HG03108 (cell line): ENCODE results near the gene CFAP97D1.

Experiments used
- ATAC-seq: cut with Tn5 transposase; IDR thresholded peaks from one replicate; pipeline ENCODE4 v1.9.1; 2021; ENCODE audit warnings: moderate library complexity; ENCODE audit not compliant: unreplicated experiment

CFAP97D1 gene

DNA sequence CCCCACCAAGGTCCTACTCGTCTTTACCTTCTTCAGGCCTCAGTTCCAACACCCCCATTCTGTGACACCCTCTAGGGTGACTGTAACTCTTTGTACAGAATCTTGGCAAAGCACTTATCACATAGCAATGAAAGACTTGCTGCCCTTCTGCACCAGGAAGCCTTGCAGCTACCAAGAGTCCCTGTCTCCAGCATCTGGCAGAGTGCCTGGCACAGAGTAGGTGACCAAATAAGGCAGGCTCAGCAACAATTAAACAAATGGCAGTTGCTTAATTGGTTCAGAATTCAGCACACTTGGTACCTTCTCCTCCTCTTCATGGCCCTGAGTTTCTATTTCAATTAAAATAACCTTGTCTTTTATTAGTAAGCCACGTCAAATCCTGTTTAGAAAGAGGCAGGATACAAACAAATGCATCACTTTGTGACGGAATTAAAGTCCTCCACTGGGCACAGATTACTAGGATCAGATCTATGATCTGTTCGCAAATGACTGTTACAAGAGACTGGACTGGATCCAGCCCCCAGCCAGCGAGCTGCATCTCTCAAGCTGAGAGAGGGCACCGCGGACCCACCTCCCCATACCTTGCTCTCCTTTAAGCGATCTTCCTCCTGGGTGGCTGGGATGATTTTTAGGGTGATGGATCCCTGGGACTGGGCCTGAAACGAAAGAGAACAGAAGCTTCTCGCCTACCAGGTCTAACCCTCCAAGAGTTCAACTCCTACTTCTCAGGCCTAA is 43.3 kb downstream of the CFAP97D1 start:
- ATAC-seq = no peak

DNA sequence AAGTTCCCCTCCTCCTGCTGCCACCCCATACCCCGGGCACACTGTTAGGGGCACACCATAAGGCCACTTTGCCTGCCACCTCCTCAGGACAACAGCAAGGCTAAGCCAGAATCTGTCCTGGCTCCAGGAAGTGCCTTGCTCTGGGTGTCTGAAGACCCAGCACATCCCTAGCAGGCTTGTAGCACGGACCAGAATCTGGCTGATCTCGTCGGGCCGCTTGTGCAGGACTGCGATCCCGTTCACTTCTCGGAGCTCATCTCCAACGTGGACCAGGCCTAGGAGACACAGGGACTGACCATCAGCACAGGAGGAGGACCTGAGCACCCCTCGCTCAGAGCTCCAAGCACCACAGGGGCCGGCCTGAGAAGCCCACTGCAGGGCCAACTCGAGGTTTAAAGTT is 45.3 kb downstream of the CFAP97D1 start:
- ATAC-seq = no peak

DNA sequence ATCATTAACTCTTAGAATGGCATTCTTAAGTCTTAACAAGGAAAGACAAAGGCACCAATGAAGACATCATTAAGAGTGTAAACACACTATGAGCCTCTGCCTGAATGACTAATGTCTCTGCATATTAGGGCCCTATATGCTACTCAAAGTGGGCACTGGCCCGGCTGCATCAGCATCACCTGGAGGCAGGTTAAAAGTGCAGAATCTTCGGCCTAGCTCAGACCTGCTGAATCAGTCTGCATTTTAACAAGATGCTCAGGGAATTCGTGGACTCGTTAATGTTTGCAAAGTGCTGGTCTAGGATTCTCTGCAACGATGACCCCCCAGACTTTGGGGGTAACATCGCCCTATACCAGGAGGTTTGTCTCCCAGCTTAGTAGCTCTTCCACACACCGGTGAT is 46.0 kb downstream of the CFAP97D1 start:
- ATAC-seq = no peak

DNA sequence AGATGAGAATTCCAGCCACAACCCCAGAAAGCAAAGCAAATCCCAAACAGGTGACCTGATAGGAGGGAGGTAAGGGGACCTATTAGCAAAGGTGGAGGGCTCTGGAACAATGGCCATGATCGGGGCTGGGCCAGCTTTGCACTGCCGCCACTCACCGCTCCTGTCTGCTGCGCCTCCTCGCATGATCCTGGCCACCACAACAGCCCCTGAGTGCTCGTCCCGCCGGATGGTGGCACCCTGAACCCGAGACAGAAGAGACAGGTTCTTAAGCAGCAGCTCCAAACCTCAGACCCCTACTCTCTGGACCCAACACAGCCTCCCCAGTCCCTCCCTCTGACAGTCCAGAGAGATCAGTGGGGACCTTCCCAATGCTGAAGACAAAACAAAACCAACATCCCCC is 47.4 kb downstream of the CFAP97D1 start:
- no peak for ATAC-seq

DNA sequence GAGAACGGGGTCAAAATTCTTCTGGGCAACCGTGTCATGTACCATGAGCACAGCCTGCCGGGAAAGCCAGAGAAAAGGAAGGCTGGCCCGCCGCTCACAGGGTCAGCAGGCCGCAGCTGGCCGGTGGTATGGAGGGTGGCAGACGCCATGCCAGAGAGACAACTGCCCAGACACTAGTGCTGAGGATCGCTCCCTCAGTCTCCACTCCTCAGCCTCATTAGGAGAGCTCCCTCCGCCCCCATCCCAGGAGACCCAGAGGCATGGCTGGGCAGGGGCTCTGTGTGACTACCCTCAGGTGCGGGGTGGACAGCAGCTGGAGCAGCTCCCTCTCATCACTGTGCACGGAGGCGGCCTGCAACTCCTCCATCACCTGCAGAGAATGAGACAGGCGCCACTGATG is 49.5 kb downstream of the CFAP97D1 start:
- ATAC-seq = no peak

DNA sequence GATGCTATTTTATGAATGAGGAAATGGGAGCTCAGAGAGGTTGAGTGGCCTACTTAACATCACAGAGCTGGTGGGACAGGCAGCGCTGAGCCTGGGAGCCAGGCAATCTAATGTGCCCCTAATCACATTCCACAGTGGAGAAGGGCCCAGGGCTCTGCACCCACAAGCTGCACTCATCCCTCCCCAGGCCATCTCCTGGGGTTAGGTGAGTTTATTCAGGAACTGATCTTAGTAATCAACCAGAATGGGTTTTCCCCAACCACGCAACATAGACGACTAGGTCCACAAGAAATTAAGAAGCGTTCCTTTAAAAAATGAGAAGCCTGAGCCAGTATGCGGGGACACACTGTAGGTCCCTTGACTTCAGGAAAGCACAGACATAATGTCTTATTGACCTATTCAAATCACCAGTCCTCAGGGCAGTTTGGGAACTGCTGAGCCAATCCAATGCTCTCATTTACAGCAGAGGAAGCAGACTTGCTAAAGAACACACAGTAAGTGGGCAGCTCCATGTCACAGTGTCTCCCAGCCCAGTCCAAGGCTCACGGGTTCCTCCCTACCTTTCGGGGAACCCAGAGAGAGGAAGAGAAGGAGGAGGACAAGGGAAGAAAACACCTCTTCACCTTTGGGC is 50.4 kb downstream of the CFAP97D1 start:
- ATAC-seq = no peak

DNA sequence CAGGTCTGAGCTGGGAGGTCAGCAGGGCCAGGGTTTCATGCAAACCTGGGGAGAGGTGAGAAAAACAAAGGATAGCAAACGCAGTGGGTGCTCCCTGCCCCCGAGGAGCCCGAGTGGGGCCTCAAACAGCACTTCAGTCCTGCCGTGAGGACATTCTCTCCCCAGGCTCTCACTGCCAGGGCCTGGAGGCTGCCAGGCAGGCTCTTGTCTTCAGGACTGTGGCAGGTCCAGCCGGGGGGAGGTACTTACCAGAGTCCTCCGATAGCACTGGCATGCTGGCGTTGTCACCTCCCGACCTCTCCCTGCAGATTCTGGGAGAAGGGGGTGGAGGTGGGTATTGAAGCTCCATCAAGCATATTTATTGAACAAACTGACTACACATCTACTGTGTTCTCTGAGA is 51.4 kb downstream of the CFAP97D1 start:
- ATAC-seq = no peak

DNA sequence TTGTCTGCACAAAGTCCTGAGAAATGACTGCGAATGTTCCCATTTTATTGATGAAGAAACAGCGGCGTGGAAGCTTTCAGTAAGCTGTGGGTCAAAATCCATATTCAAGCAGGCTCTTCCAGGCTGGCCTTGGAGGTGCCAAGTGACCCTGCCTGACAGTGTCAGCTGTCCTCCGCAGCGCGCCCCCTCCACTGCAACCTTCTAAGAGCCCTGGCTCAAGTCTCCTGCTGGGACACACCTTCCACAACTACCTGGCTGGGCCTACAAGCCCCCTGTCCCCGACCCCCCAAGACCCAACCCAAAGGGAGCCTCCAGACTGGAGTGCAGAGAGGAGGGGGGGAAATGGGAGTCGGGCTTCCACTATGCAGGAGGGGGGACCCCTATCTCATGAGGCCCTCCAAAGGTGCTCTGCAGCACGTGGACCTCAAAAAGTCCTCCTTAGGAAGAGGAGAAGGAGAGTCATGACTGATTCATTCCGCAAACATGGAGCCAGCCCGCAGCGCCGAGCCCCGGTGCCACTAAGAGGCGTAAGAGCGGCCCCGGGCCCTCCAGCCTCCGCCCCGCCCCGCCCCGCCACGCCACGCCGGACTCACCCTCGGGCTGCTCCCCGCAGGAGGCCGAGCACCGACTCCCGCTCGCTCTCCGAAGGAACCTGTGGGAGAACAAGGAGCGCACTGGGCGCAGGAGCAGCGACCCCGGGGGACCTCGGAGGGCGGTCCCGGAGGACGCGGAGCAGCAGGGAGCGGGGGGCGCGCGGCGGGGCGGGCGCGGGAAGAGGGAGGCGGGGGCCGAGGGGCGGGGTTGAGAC is 52.1 kb downstream of the CFAP97D1 start:
- ATAC-seq = no peak

DNA sequence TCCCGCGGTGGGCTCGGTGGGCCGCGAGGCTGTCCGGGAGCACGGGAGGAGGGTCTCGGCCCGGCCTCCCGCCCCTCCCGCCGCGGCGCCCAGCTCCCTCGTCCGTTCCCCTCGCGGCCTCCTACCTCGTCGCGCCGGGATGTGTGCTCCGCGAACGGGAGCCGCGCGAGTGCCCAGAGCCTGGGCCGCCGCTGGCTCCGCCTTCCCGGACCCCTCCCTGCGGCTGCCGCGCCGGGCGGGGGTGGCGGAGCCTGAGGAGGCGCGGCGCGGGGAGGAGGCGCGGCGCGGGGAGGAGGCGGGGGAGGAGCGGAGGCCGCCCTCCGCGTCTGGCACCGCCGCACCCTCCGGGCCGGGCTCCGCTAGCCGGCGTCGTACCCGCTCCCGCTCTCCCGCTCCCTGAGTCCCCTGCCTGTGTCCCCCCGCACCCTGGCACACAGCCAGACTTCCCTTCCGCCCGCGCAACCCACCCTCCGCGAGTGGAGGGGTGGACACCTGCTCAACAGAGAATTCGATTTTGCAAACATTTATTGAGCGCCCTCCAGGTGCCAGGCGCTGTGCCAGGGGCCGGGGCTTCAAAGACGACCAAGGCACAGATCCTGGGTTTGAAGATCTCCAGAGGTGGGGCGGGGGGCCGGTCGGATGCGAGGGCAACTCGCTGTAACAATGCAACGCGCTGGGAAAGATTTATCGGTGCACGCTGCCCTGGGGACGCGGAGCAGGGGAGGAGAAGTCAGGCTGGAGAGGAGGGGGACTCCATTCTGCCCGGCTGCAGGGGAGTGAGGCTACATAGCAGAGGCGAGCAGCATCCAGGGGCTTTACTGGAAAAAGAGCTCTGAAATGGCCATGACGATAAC is 53.0 kb downstream of the CFAP97D1 start, which contains the start of gene MPP3:
TSS of gene MPP3 (minus strand) at position 171 of the 854 bp plus-strand sequence. CDS start 1,240 bp downstream, outside the sequence.
- ATAC-seq = no peak

DNA sequence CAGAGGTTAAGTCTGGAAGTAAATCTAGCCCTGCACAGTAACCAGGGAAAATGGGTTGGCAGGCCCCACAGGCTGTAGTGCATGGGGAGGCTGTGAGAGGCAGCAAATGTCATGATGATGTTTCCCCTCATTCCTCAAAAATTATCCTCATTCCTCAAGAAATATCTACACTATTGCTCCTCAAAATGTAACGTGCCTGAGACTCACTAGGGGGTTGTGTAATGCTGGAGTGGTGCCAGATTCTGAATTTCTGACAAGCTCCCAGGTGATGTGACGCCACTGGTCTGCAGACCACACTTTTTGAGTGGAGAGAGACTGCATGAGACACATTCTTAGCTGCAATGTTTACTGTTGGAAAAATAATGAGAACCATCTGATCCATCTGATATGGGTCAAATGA is 53.9 kb downstream of the CFAP97D1 start:
- no peak for ATAC-seq
